ENCODE measurements around the gene PDZK1IP1.
"Not testable (repeated sequence)": the region's sequence is repeated elsewhere in the genome, so short reads cannot be mapped to it uniquely, and the experiment has no call there.

Gene PDZK1IP1

GRCh38 chr1:47198214-47198613, 8.4 kb upstream of the PDZK1IP1 start:
- no peak for DNase-seq (ENCODE audit: low spot score)
- TF ChIP-seq, protein P1, sequence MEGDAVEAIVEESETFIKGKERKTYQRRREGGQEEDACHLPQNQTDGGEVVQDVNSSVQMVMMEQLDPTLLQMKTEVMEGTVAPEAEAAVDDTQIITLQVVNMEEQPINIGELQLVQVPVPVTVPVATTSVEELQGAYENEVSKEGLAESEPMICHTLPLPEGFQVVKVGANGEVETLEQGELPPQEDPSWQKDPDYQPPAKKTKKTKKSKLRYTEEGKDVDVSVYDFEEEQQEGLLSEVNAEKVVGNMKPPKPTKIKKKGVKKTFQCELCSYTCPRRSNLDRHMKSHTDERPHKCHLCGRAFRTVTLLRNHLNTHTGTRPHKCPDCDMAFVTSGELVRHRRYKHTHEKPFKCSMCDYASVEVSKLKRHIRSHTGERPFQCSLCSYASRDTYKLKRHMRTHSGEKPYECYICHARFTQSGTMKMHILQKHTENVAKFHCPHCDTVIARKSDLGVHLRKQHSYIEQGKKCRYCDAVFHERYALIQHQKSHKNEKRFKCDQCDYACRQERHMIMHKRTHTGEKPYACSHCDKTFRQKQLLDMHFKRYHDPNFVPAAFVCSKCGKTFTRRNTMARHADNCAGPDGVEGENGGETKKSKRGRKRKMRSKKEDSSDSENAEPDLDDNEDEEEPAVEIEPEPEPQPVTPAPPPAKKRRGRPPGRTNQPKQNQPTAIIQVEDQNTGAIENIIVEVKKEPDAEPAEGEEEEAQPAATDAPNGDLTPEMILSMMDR (IDR thresholded peaks at IDR 0.05; ENCODE audit: extremely low read depth, insufficient read depth, missing control alignments) = no peak
- in situ Hi-C loops (cut with MboI; ENCODE audit: low pct_unique_long_range_greater_than_20kb, low sequenced_read_pairs, unreplicated experiment) = loop anchor here (25.0 kb wide), 1 partner anchor 514 kb away; no protein-coding TSS in a partner anchor

DNA sequence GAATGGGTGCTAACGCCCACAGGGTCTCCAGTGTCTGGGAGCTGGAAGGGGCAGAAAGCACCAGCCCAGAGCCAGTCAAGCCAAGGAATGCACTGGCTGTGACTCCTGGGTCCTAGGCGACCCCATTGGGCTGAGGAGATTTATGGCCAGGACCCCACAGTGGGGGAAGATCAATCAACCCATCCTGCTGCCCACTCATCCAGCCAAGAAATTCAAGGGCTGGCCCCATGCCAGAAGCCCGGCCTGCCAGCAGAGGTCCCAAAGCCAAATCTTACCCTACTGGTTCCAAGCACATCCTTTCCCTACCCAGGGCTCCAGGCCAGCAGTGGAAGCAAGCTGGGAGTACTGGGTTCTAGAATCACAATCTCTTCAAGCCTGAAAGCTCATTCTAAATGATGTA, 6.8 kb upstream of the PDZK1IP1 start:
- TF ChIP-seq, protein P1 (IDR thresholded peaks at IDR 0.05; ENCODE audit: extremely low read depth, insufficient read depth, missing control alignments) = no peak
- no peak for DNase-seq (ENCODE audit: low spot score)
- in situ Hi-C loops (cut with MboI; ENCODE audit: low pct_unique_long_range_greater_than_20kb, low sequenced_read_pairs, unreplicated experiment) = loop anchor here (25.0 kb wide), 1 partner anchor 516 kb away; no protein-coding TSS in a partner anchor

GRCh38 chr1:47195981-47196380, 6.1 kb upstream of the PDZK1IP1 start:
- in situ Hi-C loops (cut with MboI; ENCODE audit: low pct_unique_long_range_greater_than_20kb, low sequenced_read_pairs, unreplicated experiment) = loop anchor here (25.0 kb wide), 1 partner anchor 516 kb away; no protein-coding TSS in a partner anchor
- DNase-seq (ENCODE audit: low spot score) = not testable (repeated sequence)

DNA sequence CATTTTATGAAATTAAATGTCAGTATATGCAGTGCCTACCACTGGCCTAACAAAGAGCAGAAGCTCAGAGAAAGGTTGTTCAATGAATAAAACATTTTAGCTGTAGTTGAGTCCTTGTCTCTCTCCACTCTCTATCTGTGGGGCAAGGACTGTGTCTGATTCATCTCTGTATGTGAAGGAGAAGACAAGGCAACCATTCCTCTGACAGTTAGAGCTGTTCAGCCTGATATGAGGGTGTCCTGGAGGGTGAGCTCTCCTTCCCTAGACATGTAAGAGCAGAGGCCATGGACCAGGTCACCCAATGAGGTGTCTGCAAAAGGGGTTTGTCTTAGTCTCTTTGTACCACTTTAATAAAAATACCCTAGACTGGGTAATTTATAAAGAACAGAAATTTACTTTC, 4.5 kb upstream of the PDZK1IP1 start:
- TF ChIP-seq, protein P1 (IDR thresholded peaks at IDR 0.05; ENCODE audit: extremely low read depth, insufficient read depth, missing control alignments) = no peak
- in situ Hi-C loops (cut with MboI; ENCODE audit: low pct_unique_long_range_greater_than_20kb, low sequenced_read_pairs, unreplicated experiment) = loop anchor here (25.0 kb wide), 1 partner anchor 518 kb away; no protein-coding TSS in a partner anchor
- no peak for DNase-seq (ENCODE audit: low spot score)

- in situ Hi-C loops (cut with MboI; ENCODE audit: low pct_unique_long_range_greater_than_20kb, low sequenced_read_pairs, unreplicated experiment) = loop anchor here (25.0 kb wide), 1 partner anchor 519 kb away; no protein-coding TSS in a partner anchor
- DNase-seq (ENCODE audit: low spot score) = not testable (repeated sequence)
Measured at GRCh38 chr1:47193496-47193895, 3.7 kb upstream of the PDZK1IP1 start.

DNA sequence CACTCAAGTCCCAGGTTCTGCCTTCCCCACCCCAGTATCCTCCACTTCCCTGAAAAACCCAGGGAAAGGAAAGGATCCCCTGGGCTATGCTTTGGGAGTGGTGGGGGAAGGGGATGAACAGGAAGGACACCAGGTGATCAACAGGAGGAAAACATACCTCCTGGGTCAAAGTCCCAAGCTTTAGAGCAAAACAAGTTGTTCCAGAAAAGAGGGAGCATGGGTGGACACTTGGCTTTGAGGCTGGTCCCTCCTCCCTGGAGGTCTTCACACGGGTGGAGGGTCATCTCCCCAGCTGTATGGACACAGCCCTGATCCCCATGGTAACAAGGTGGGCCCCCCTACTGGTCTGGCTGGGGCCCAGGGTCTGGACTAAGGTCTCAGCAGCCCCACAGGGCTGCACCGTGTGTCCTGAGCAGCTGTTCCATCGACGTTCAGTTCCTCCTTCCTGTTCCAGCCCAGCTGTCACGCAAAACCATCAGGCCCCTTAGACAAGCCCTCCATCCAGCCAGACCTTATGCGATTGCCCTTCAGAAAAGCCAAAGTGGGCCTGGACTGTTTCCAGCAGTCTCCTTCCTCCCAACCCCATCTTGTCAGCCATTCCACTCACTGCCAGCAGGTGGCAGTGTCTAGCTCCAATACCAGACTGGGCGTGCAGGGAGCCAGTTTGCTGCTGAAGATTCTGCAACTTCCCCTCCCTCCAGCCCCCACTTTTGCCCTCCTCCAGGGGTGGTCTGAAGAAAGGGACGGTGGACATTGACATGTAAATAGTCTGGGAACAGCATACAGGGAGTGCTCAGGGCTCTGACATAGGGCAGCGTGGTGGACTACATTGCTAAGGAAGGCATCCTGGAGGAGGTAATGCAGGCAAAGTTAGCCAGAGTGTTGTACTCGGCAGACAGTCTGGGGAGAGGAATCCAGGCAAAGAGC, 2.9 kb upstream of the PDZK1IP1 start:
- TF ChIP-seq, protein P1 (IDR thresholded peaks at IDR 0.05; ENCODE audit: extremely low read depth, insufficient read depth, missing control alignments) = peak; percentile 99
- DNase-seq (ENCODE audit: low spot score) = peak; percentile 73
- in situ Hi-C loops (cut with MboI; ENCODE audit: low pct_unique_long_range_greater_than_20kb, low sequenced_read_pairs, unreplicated experiment) = loop anchor here (25.0 kb wide), 1 partner anchor 520 kb away; no protein-coding TSS in a partner anchor

DNA sequence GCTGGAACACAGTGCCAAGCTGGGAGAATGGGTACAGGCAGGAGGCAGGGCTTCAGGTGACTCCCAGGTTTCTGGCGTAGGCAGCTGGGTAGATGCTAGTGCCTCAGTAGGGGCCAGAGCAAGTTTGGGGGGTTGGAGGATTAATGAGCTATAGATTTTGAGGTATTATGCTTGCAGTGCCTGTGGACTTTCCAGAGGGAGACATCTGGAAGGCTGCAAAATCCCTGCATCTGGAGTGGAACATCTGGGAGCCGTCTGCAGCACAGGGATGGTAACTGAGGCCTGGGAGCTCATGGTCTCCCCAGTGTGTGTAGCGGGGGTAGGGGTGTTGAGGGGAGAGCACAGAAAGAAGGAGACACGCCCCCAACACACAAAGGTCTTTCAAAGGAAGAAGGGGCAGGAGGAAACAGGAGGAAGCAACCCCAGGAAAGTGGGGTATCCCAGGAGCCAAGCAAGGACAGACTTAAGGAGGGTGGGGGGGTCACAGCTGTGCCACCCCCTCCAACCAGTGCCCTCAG, 2.2 kb upstream of the PDZK1IP1 start:
- TF ChIP-seq, protein P1 (IDR thresholded peaks at IDR 0.05; ENCODE audit: extremely low read depth, insufficient read depth, missing control alignments) = no peak
- DNase-seq (ENCODE audit: low spot score) = no peak
- in situ Hi-C loops (cut with MboI; ENCODE audit: low pct_unique_long_range_greater_than_20kb, low sequenced_read_pairs, unreplicated experiment) = loop anchor here (25.0 kb wide), 1 partner anchor 520 kb away; no protein-coding TSS in a partner anchor

Measured in GM13977 (cell line).